Pons (tissue), 1 donor: ENCODE measurements around the gene PPFIA4.

Source experiments
- DNase-seq: peaks from one replicate; pipeline ENCODE4 v3.0.0-alpha.2; 2016; ENCODE audit warnings: low spot score

The PPFIA4 gene

GRCh38 chr1:203126866-203127665, 100.8 kb downstream of the PPFIA4 start:
- DNase-seq, result no peak

DNA sequence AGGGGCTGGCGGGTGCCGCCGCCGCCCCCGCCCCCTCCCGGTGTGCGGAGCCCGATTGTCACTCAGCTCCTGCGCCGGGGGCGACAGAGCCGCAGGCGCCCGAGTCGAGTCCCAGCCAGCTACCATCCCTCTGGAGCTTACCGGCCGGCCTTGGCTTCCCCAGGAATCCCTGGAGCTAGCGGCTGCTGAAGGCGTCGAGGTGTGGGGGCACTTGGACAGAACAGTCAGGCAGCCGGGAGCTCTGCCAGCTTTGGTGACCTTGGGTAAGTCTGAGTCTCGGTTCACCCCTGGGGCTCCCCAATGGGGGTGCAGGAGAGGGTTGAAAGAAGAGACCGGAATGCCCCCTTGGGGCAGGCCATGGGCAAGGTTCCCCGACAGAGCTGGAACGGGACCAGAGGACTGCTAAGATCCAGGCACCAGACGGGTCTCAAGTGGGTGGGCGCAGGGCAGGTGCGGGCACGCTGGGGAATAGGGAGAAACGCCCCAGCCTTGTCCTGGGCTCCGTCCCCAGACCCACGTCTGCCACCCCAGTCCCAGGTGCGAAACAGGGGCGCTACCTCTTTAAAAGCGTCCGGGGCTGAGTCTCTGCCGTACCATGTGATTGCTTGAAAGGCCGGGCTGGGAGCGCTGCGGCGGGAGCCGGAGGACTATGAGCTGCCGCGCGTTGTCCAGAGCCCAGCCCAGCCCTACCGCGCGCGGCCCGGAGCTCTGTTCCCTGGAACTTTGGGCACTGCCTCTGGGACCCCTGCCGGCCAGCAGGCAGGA, 101.6 kb downstream of the PPFIA4 start, which contains the start of gene ADORA1:
ADORA1 (plus strand) TSS at position 61 of the 765 bp plus-strand sequence. CDS start 1,116 bp downstream, outside the sequence.
- DNase-seq, result peak; percentile 75

- DNase-seq, result no peak
Observed at GRCh38 chr1:203128431-203128715, 102.1 kb downstream of the PPFIA4 start.
